H9 (cell line): Measurements from ENCODE around the gene TRRAP. TPM values are rescaled to one million over a fixed set of nuclear protein-coding genes. Genes with fewer than 3 reads are reported as not detected.

Experiments used
- DNase-seq: peaks from one replicate; pipeline ENCODE4 v3.0.0-alpha.2; 2017
- H2AFZ ChIP-seq: one replicate; pipeline ENCODE4 v1.6.1; 2013; ENCODE audit warnings: mild to moderate bottlenecking, low read length, control low read depth, moderate library complexity
- H2AK5ac ChIP-seq: 2 replicates; pipeline ENCODE4 v1.6.1; 2013; ENCODE audit warnings: low read length, control low read depth, mixed read lengths; ENCODE audit not compliant: insufficient read length
- H2BK120ac ChIP-seq: one replicate; pipeline ENCODE4 v1.6.1; 2013; ENCODE audit warnings: low read depth, mild to moderate bottlenecking, low read length, control low read depth, inconsistent platforms; ENCODE audit not compliant: poor library complexity, severe bottlenecking
- H2BK12ac ChIP-seq: 2 replicates; pipeline ENCODE4 v1.6.1; 2013; ENCODE audit warnings: low read length, control low read depth, mixed read lengths, low read depth; ENCODE audit not compliant: insufficient read length
- H2BK15ac ChIP-seq: 2 replicates; pipeline ENCODE4 v1.6.1; 2013; ENCODE audit warnings: low read depth, low read length, control low read depth
- H2BK20ac ChIP-seq: one replicate; pipeline ENCODE4 v1.6.1; 2013; ENCODE audit warnings: low read depth, mild to moderate bottlenecking, low read length, control low read depth, inconsistent platforms; ENCODE audit not compliant: poor library complexity, severe bottlenecking
- H2BK5ac ChIP-seq: 2 replicates; pipeline ENCODE4 v1.6.1; 2013; ENCODE audit warnings: low read length, control low read depth, mixed read lengths; ENCODE audit not compliant: insufficient read length
- H3K14ac ChIP-seq: 2 replicates; pipeline ENCODE4 v1.6.1; 2013; ENCODE audit warnings: low read length, control low read depth; ENCODE audit not compliant: insufficient read depth
- H3K18ac ChIP-seq: 2 replicates; pipeline ENCODE4 v1.6.1; 2013; ENCODE audit warnings: low read depth, mild to moderate bottlenecking, mixed read lengths, low read length, control low read depth; ENCODE audit not compliant: insufficient read length
- H3K23ac ChIP-seq: 2 replicates; pipeline ENCODE4 v1.6.1; 2013; ENCODE audit warnings: low read length, control low read depth, mixed read lengths, low read depth; ENCODE audit not compliant: insufficient read length
- H3K23me2 ChIP-seq: 2 replicates; pipeline ENCODE4 v1.6.1; 2013; ENCODE audit warnings: low read depth, mild to moderate bottlenecking, mixed read lengths, low read length, control low read depth; ENCODE audit not compliant: insufficient read length, poor library complexity, severe bottlenecking
- H3K27ac ChIP-seq: 2 replicates; pipeline ENCODE4 v1.5.1; 2013; ENCODE audit warnings: low read length, control low read depth, mixed read lengths, low read depth; ENCODE audit not compliant: insufficient read length
- H3K27me3 ChIP-seq: 2 replicates; pipeline ENCODE4 v1.6.1; 2013; ENCODE audit warnings: low read length, control low read depth, inconsistent platforms; ENCODE audit not compliant: insufficient read depth
- H3K4ac ChIP-seq: 2 replicates; pipeline ENCODE4 v1.6.1; 2013; ENCODE audit warnings: low read depth, mild to moderate bottlenecking, control low read depth, inconsistent platforms, low read length, moderate library complexity
- H3K4me1 ChIP-seq: 2 replicates; pipeline ENCODE4 v1.6.1; 2013; ENCODE audit warnings: low read length, control low read depth, inconsistent platforms; ENCODE audit not compliant: insufficient read depth
- H3K4me2 ChIP-seq: 2 replicates; pipeline ENCODE4 v1.6.1; 2013; ENCODE audit warnings: low read length, control low read depth, mixed read lengths; ENCODE audit not compliant: insufficient read length, insufficient read depth
- H3K56ac ChIP-seq: 2 replicates; pipeline ENCODE4 v1.6.1; 2013; ENCODE audit warnings: low read depth, mild to moderate bottlenecking, mixed read lengths, low read length, control low read depth; ENCODE audit not compliant: insufficient read length
- H3K79me1 ChIP-seq: 2 replicates; pipeline ENCODE4 v1.6.1; 2013; ENCODE audit warnings: low read depth, mild to moderate bottlenecking, moderate library complexity, low read length, control low read depth, inconsistent platforms; ENCODE audit not compliant: insufficient read depth, poor library complexity, severe bottlenecking
- H3K79me2 ChIP-seq: 2 replicates; pipeline ENCODE4 v1.6.1; 2013; ENCODE audit warnings: low read length, control low read depth, inconsistent platforms; ENCODE audit not compliant: insufficient read depth
- H3K9ac ChIP-seq: 2 replicates; pipeline ENCODE4 v1.6.1; 2013; ENCODE audit warnings: low read length, control low read depth, mixed read lengths; ENCODE audit not compliant: insufficient read length; ENCODE audit errors: extremely low read depth
- H3K9me3 ChIP-seq: one replicate; pipeline ENCODE4 v1.6.1; 2013; ENCODE audit warnings: low read depth, low read length, inconsistent platforms; ENCODE audit not compliant: control insufficient read depth
- H3T11ph ChIP-seq: one replicate; pipeline ENCODE4 v1.6.1; 2013; ENCODE audit warnings: mild to moderate bottlenecking, low read length, control low read depth, inconsistent platforms
- H4K20me1 ChIP-seq: one replicate; pipeline ENCODE4 v1.6.1; 2013; ENCODE audit not compliant: control insufficient read depth, insufficient read length, insufficient read depth
- H4K5ac ChIP-seq: 2 replicates; pipeline ENCODE4 v1.6.1; 2013; ENCODE audit warnings: low read depth, mild to moderate bottlenecking, mixed read lengths, low read length, control low read depth; ENCODE audit not compliant: insufficient read length
- H4K8ac ChIP-seq: replicated peaks from 2 replicates; pipeline ENCODE4 v1.6.1; 2013; ENCODE audit warnings: low read length, control low read depth, mixed read lengths, low read depth; ENCODE audit not compliant: insufficient read length
- H4K91ac ChIP-seq: 2 replicates; pipeline ENCODE4 v1.6.1; 2013; ENCODE audit warnings: low read depth, mild to moderate bottlenecking, moderate library complexity, mixed read lengths, low read length, control low read depth; ENCODE audit not compliant: insufficient read length
- H3K27ac Mint-ChIP-seq, 3 experiments: 2 replicates in 2 of 3; 3 replicates in 1 of 3; pipeline ENCODE4 v1.8.0; 2020 to 2021; ENCODE audit warnings: mixed read lengths in 3 of 3, mild to moderate bottlenecking in 1 of 3, moderate library complexity in 1 of 3
- H3K27me3 Mint-ChIP-seq: 2 replicates; pipeline ENCODE4 v1.8.0; 2021; ENCODE audit warnings: low read depth, mild to moderate bottlenecking, moderate library complexity, mixed read lengths
- H3K36me3 Mint-ChIP-seq, 3 experiments: 2 replicates in 2 of 3; 3 replicates in 1 of 3; pipeline ENCODE4 v1.8.0; 2020 to 2021; ENCODE audit warnings: low read depth in 3 of 3, mixed read lengths in 3 of 3; ENCODE audit not compliant: insufficient read depth in 1 of 3
- H3K4me1 Mint-ChIP-seq, 2 experiments: 2 replicates each; pipeline ENCODE4 v1.8.0; 2020; ENCODE audit warnings: mixed read lengths in 2 of 2
- H3K4me3 Mint-ChIP-seq, 2 experiments: 2 replicates in 1 of 2; 3 replicates in 1 of 2; pipeline ENCODE4 v1.8.0; 2020 to 2021; ENCODE audit warnings: mild to moderate bottlenecking in 2 of 2, mixed read lengths in 2 of 2, moderate library complexity in 1 of 2
- H3K9me3 Mint-ChIP-seq, 2 experiments: 2 replicates in 1 of 2; 3 replicates in 1 of 2; pipeline ENCODE4 v1.8.0; 2020; ENCODE audit warnings: mild to moderate bottlenecking in 2 of 2, mixed read lengths in 2 of 2, moderate library complexity in 1 of 2
- CTCF ChIP-seq: fragments of 200-600 bp; sonication (generic); conservative IDR thresholded peaks from 3 replicates; pipeline ENCODE4 v1.8.0; 2021; ENCODE audit warnings: antibody characterized with exemption, mild to moderate bottlenecking
- total RNA-seq: library from RNA; stranded (reverse); gene quantifications from 2 replicates; pipeline ENCODE4 v1.2.1, GENCODE V29; 2021

TRRAP gene
- total RNA-seq, 1 experiment from 2014 or later, result 58.6 TPM

GRCh38 chr7:99024066-99024465 is 145.7 kb downstream of the TRRAP start:
- H3K4ac ChIP-seq, result no peak overlapping the region
- no peak overlapping the region for H3K18ac ChIP-seq
- H3K9me3 ChIP-seq, result no peaks in the 10 kb centered on the region
- no peak overlapping the region for H3K14ac ChIP-seq
- DNase-seq, result no peak
- no peak overlapping the region for H3K56ac ChIP-seq
- no peak overlapping the region for H3T11ph ChIP-seq
- H3K27ac ChIP-seq, result no peak overlapping the region
- no peak overlapping the region for H2BK120ac ChIP-seq
- H3K79me2 ChIP-seq, result no peaks in the 10 kb centered on the region; the same call in 1 of the 2 replicates
- no peaks in the 10 kb centered on the region for H4K20me1 ChIP-seq
- H4K5ac ChIP-seq, result no peak overlapping the region
- H3K79me1 ChIP-seq, result no peaks in the 10 kb centered on the region
- no peak overlapping the region for H3K23ac ChIP-seq
- H3K27me3 ChIP-seq, result no peaks in the 10 kb centered on the region
- Mint-ChIP-seq H3K36me3 (peaks cover 10 to 35% (median 26%) of the 10 kb centered on the region in 3 experiments; a peak in 6 of 7 replicates), H3K27me3 (peaks cover 2% of the 10 kb centered on the region; the same call in 1 of the 2 replicates), H3K9me3 (no peaks in the 10 kb centered on the region), H3K27ac (no peak overlapping the region; a peak in 1 of 7 replicates), H3K4me3 (no peak overlapping the region), H3K4me1 (peaks cover 13 to 14% of the 10 kb centered on the region in 2 experiments; a peak in 3 of 4 replicates)
- no peak overlapping the region for H3K9ac ChIP-seq
- H2BK20ac ChIP-seq, result no peak overlapping the region
- no peak overlapping the region for H2BK15ac ChIP-seq
- no peak overlapping the region for H4K8ac ChIP-seq
- H2AK5ac ChIP-seq, result no peak overlapping the region
- no peak overlapping the region for H3K4me2 ChIP-seq
- no peak overlapping the region for H2BK5ac ChIP-seq
- H2BK12ac ChIP-seq, result no peak overlapping the region
- no peak overlapping the region for H2AFZ ChIP-seq
- TF ChIP-seq CTCF, result no peak
- H3K23me2 ChIP-seq, result no peaks in the 10 kb centered on the region
- no peaks in the 10 kb centered on the region for H3K4me1 ChIP-seq
- H4K91ac ChIP-seq, result no peak overlapping the region
